H9 (cell line): ENCODE results near the gene CCDC68. TPM values are rescaled to one million over a fixed set of nuclear protein-coding genes. Genes with fewer than 3 reads are reported as not detected.

Experiments used
- DNase-seq: peaks from one replicate; pipeline ENCODE4 v3.0.0-alpha.2; 2017
- H2AFZ ChIP-seq: one replicate; pipeline ENCODE4 v1.6.1; 2013; ENCODE audit warnings: mild to moderate bottlenecking, low read length, control low read depth, moderate library complexity
- H2AK5ac ChIP-seq: 2 replicates; pipeline ENCODE4 v1.6.1; 2013; ENCODE audit warnings: low read length, control low read depth, mixed read lengths; ENCODE audit not compliant: insufficient read length
- H2BK120ac ChIP-seq: one replicate; pipeline ENCODE4 v1.6.1; 2013; ENCODE audit warnings: low read depth, mild to moderate bottlenecking, low read length, control low read depth, inconsistent platforms; ENCODE audit not compliant: poor library complexity, severe bottlenecking
- H2BK12ac ChIP-seq: 2 replicates; pipeline ENCODE4 v1.6.1; 2013; ENCODE audit warnings: low read length, control low read depth, mixed read lengths, low read depth; ENCODE audit not compliant: insufficient read length
- H2BK15ac ChIP-seq: 2 replicates; pipeline ENCODE4 v1.6.1; 2013; ENCODE audit warnings: low read depth, low read length, control low read depth
- H2BK20ac ChIP-seq: one replicate; pipeline ENCODE4 v1.6.1; 2013; ENCODE audit warnings: low read depth, mild to moderate bottlenecking, low read length, control low read depth, inconsistent platforms; ENCODE audit not compliant: poor library complexity, severe bottlenecking
- H2BK5ac ChIP-seq: 2 replicates; pipeline ENCODE4 v1.6.1; 2013; ENCODE audit warnings: low read length, control low read depth, mixed read lengths; ENCODE audit not compliant: insufficient read length
- H3K14ac ChIP-seq: 2 replicates; pipeline ENCODE4 v1.6.1; 2013; ENCODE audit warnings: low read length, control low read depth; ENCODE audit not compliant: insufficient read depth
- H3K18ac ChIP-seq: 2 replicates; pipeline ENCODE4 v1.6.1; 2013; ENCODE audit warnings: low read depth, mild to moderate bottlenecking, mixed read lengths, low read length, control low read depth; ENCODE audit not compliant: insufficient read length
- H3K23ac ChIP-seq: 2 replicates; pipeline ENCODE4 v1.6.1; 2013; ENCODE audit warnings: low read length, control low read depth, mixed read lengths, low read depth; ENCODE audit not compliant: insufficient read length
- H3K23me2 ChIP-seq: 2 replicates; pipeline ENCODE4 v1.6.1; 2013; ENCODE audit warnings: low read depth, mild to moderate bottlenecking, mixed read lengths, low read length, control low read depth; ENCODE audit not compliant: insufficient read length, poor library complexity, severe bottlenecking
- H3K27ac ChIP-seq: 2 replicates; pipeline ENCODE4 v1.5.1; 2013; ENCODE audit warnings: low read length, control low read depth, mixed read lengths, low read depth; ENCODE audit not compliant: insufficient read length
- H3K27me3 ChIP-seq: 2 replicates; pipeline ENCODE4 v1.6.1; 2013; ENCODE audit warnings: low read length, control low read depth, inconsistent platforms; ENCODE audit not compliant: insufficient read depth
- H3K4ac ChIP-seq: 2 replicates; pipeline ENCODE4 v1.6.1; 2013; ENCODE audit warnings: low read depth, mild to moderate bottlenecking, control low read depth, inconsistent platforms, low read length, moderate library complexity
- H3K4me1 ChIP-seq: 2 replicates; pipeline ENCODE4 v1.6.1; 2013; ENCODE audit warnings: low read length, control low read depth, inconsistent platforms; ENCODE audit not compliant: insufficient read depth
- H3K4me2 ChIP-seq: 2 replicates; pipeline ENCODE4 v1.6.1; 2013; ENCODE audit warnings: low read length, control low read depth, mixed read lengths; ENCODE audit not compliant: insufficient read length, insufficient read depth
- H3K56ac ChIP-seq: 2 replicates; pipeline ENCODE4 v1.6.1; 2013; ENCODE audit warnings: low read depth, mild to moderate bottlenecking, mixed read lengths, low read length, control low read depth; ENCODE audit not compliant: insufficient read length
- H3K79me1 ChIP-seq: 2 replicates; pipeline ENCODE4 v1.6.1; 2013; ENCODE audit warnings: low read depth, mild to moderate bottlenecking, moderate library complexity, low read length, control low read depth, inconsistent platforms; ENCODE audit not compliant: insufficient read depth, poor library complexity, severe bottlenecking
- H3K79me2 ChIP-seq: 2 replicates; pipeline ENCODE4 v1.6.1; 2013; ENCODE audit warnings: low read length, control low read depth, inconsistent platforms; ENCODE audit not compliant: insufficient read depth
- H3K9ac ChIP-seq: 2 replicates; pipeline ENCODE4 v1.6.1; 2013; ENCODE audit warnings: low read length, control low read depth, mixed read lengths; ENCODE audit not compliant: insufficient read length; ENCODE audit errors: extremely low read depth
- H3K9me3 ChIP-seq: one replicate; pipeline ENCODE4 v1.6.1; 2013; ENCODE audit warnings: low read depth, low read length, inconsistent platforms; ENCODE audit not compliant: control insufficient read depth
- H3T11ph ChIP-seq: one replicate; pipeline ENCODE4 v1.6.1; 2013; ENCODE audit warnings: mild to moderate bottlenecking, low read length, control low read depth, inconsistent platforms
- H4K20me1 ChIP-seq: one replicate; pipeline ENCODE4 v1.6.1; 2013; ENCODE audit not compliant: control insufficient read depth, insufficient read length, insufficient read depth
- H4K5ac ChIP-seq: 2 replicates; pipeline ENCODE4 v1.6.1; 2013; ENCODE audit warnings: low read depth, mild to moderate bottlenecking, mixed read lengths, low read length, control low read depth; ENCODE audit not compliant: insufficient read length
- H4K8ac ChIP-seq: replicated peaks from 2 replicates; pipeline ENCODE4 v1.6.1; 2013; ENCODE audit warnings: low read length, control low read depth, mixed read lengths, low read depth; ENCODE audit not compliant: insufficient read length
- H4K91ac ChIP-seq: 2 replicates; pipeline ENCODE4 v1.6.1; 2013; ENCODE audit warnings: low read depth, mild to moderate bottlenecking, moderate library complexity, mixed read lengths, low read length, control low read depth; ENCODE audit not compliant: insufficient read length
- H3K27ac Mint-ChIP-seq, 3 experiments: 2 replicates in 2 of 3; 3 replicates in 1 of 3; pipeline ENCODE4 v1.8.0; 2020 to 2021; ENCODE audit warnings: mixed read lengths in 3 of 3, mild to moderate bottlenecking in 1 of 3, moderate library complexity in 1 of 3
- H3K27me3 Mint-ChIP-seq: 2 replicates; pipeline ENCODE4 v1.8.0; 2021; ENCODE audit warnings: low read depth, mild to moderate bottlenecking, moderate library complexity, mixed read lengths
- H3K36me3 Mint-ChIP-seq, 3 experiments: 2 replicates in 2 of 3; 3 replicates in 1 of 3; pipeline ENCODE4 v1.8.0; 2020 to 2021; ENCODE audit warnings: low read depth in 3 of 3, mixed read lengths in 3 of 3; ENCODE audit not compliant: insufficient read depth in 1 of 3
- H3K4me1 Mint-ChIP-seq, 2 experiments: 2 replicates each; pipeline ENCODE4 v1.8.0; 2020; ENCODE audit warnings: mixed read lengths in 2 of 2
- H3K4me3 Mint-ChIP-seq, 2 experiments: 2 replicates in 1 of 2; 3 replicates in 1 of 2; pipeline ENCODE4 v1.8.0; 2020 to 2021; ENCODE audit warnings: mild to moderate bottlenecking in 2 of 2, mixed read lengths in 2 of 2, moderate library complexity in 1 of 2
- H3K9me3 Mint-ChIP-seq, 2 experiments: 2 replicates in 1 of 2; 3 replicates in 1 of 2; pipeline ENCODE4 v1.8.0; 2020; ENCODE audit warnings: mild to moderate bottlenecking in 2 of 2, mixed read lengths in 2 of 2, moderate library complexity in 1 of 2
- WGBS: extraction: QIAGEN DNeasy Blood & Tissue Kit; methylation state at CpG from one replicate; pipeline ENCODE4 v1.1.7; 2013; ENCODE audit warnings: missing lambda C conversion rate, low lambda C conversion rate, mixed read lengths; ENCODE audit not compliant: insufficient read length; ENCODE audit errors: extremely low coverage; 5-methylcytosine and 5-hydroxymethylcytosine counted together
- total RNA-seq: library from RNA; stranded (reverse); gene quantifications from 2 replicates; pipeline ENCODE4 v1.2.1, GENCODE V29; 2021
- TF ChIP-seq, protein P1 (sequence below): fragments of 200-600 bp; sonication (generic); conservative IDR thresholded peaks from 3 replicates; pipeline ENCODE4 v1.8.0; 2021; ENCODE audit warnings: antibody characterized with exemption, mild to moderate bottlenecking

The CCDC68 gene
- total RNA-seq, 1 experiment from 2014 or later: not detected

DNA sequence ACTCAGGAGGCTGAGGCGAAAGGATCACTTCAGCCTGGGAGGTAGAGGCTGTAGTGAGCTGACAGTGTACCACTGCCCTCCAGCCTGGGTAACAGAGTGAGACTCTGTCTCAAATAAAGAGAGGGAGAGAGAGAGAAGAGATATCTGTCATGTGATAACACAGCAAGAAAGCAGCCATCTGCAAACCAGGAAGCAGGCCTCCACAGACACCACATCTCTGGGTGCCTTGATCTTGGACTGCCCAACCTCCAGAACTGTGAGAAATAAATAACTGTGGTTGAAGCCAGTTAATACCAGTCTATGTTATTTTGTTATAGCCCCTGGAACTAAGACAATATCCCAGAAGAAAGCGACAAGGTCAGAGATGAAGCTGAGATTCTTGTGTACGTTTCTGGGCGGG is 2.6 kb upstream of the CCDC68 start:
- H3K4me2 ChIP-seq: no peak overlapping the region
- no peak overlapping the region for H3K27ac ChIP-seq
- H2AFZ ChIP-seq: no peak overlapping the region
- H3K14ac ChIP-seq: no peak overlapping the region
- no peak overlapping the region for H3K9ac ChIP-seq
- no CpG with 5 or more reads among the region's 4 CpGs for WGBS
- H2BK20ac ChIP-seq: no peak overlapping the region
- DNase-seq: no peak
- H4K8ac ChIP-seq: no peak overlapping the region
- H2BK12ac ChIP-seq: no peak overlapping the region
- no peak overlapping the region for H3T11ph ChIP-seq
- no peaks in the 10 kb centered on the region; a peak in 1 of 7 replicates for H3K36me3 Mint-ChIP-seq
- no peak overlapping the region for H4K91ac ChIP-seq
- H3K56ac ChIP-seq: no peak overlapping the region
- H2AK5ac ChIP-seq: no peak overlapping the region
- no peak overlapping the region for H2BK5ac ChIP-seq
- no peaks in the 10 kb centered on the region for H3K4me1 Mint-ChIP-seq
- TF ChIP-seq, protein P1, sequence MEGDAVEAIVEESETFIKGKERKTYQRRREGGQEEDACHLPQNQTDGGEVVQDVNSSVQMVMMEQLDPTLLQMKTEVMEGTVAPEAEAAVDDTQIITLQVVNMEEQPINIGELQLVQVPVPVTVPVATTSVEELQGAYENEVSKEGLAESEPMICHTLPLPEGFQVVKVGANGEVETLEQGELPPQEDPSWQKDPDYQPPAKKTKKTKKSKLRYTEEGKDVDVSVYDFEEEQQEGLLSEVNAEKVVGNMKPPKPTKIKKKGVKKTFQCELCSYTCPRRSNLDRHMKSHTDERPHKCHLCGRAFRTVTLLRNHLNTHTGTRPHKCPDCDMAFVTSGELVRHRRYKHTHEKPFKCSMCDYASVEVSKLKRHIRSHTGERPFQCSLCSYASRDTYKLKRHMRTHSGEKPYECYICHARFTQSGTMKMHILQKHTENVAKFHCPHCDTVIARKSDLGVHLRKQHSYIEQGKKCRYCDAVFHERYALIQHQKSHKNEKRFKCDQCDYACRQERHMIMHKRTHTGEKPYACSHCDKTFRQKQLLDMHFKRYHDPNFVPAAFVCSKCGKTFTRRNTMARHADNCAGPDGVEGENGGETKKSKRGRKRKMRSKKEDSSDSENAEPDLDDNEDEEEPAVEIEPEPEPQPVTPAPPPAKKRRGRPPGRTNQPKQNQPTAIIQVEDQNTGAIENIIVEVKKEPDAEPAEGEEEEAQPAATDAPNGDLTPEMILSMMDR: no peak
- no peaks in the 10 kb centered on the region for H3K27me3 Mint-ChIP-seq
- no peak overlapping the region for H3K4ac ChIP-seq
- no peak overlapping the region for H2BK15ac ChIP-seq
- no peaks in the 10 kb centered on the region for H3K79me2 ChIP-seq
- H3K9me3 Mint-ChIP-seq: no peaks in the 10 kb centered on the region
- no peaks in the 10 kb centered on the region for H3K27me3 ChIP-seq
- H4K20me1 ChIP-seq: no peaks in the 10 kb centered on the region
- H3K4me1 ChIP-seq: no peaks in the 10 kb centered on the region
- H3K23ac ChIP-seq: no peak overlapping the region
- no peak overlapping the region for H4K5ac ChIP-seq
- no peak overlapping the region for H2BK120ac ChIP-seq
- H3K4me3 Mint-ChIP-seq: no peak overlapping the region
- H3K18ac ChIP-seq: no peak overlapping the region
- no peak overlapping the region for H3K27ac Mint-ChIP-seq
- H3K9me3 ChIP-seq: no peaks in the 10 kb centered on the region
- H3K79me1 ChIP-seq: no peaks in the 10 kb centered on the region
- no peaks in the 10 kb centered on the region for H3K23me2 ChIP-seq
